HCT116 (cell line): ENCODE measurements around the gene CTNND2.
"Not testable (repeated sequence)": the region's sequence is repeated elsewhere in the genome, so short reads cannot be mapped to it uniquely, and the experiment has no call there.

Experiments used
- ATF3 ChIP-seq: IDR thresholded peaks from 2 replicates; pipeline ENCODE4 v1.6.1; 2012
- CTCF ChIP-seq, 3 experiments: fragments of 200-600 bp in 1 of 3; sonication (generic) in 1 of 3; IDR thresholded peaks in 2 of 3; conservative IDR thresholded peaks in 1 of 3; 2 replicates each; pipeline ENCODE4 v1.5.1; 2012 to 2017; ENCODE audit warnings: low read depth in 2 of 3, low read length in 2 of 3, antibody characterized with exemption in 1 of 3, borderline replicate concordance in 1 of 3, control low read depth in 1 of 3, mild to moderate bottlenecking in 1 of 3, mixed read lengths in 1 of 3, mixed run types in 1 of 3, moderate library complexity in 1 of 3; ENCODE audit not compliant: insufficient read depth in 1 of 3
- EZH2 ChIP-seq: fragments of 200-600 bp; sonication (generic); IDR thresholded peaks from 2 replicates; pipeline ENCODE4 v1.6.1; 2017; ENCODE audit warnings: antibody characterized with exemption, mixed run types
- EZH2phosphoT487 ChIP-seq: fragments of 200-600 bp; IDR thresholded peaks from 2 replicates; pipeline ENCODE4 v1.6.1; 2018; ENCODE audit warnings: antibody characterized with exemption, borderline replicate concordance
- POLR2AphosphoS5 ChIP-seq: IDR thresholded peaks from 2 replicates; pipeline ENCODE4 v1.6.1; 2011; ENCODE audit warnings: mild to moderate bottlenecking, low read depth, low read length, moderate library complexity
- RAD21 ChIP-seq: IDR thresholded peaks from 2 replicates; pipeline ENCODE4 v1.6.1; 2012; ENCODE audit warnings: low read depth, mild to moderate bottlenecking
- REST ChIP-seq: IDR thresholded peaks from 2 replicates; pipeline ENCODE4 v1.6.1; 2012; ENCODE audit warnings: low read depth

GRCh38 chr5:11065723-11066122, 838.5 kb downstream of the CTNND2 start:
- TF ChIP-seq ATF3; POLR2AphosphoS5; CTCF (IDR thresholded peaks at IDR 0.05 in 2 of 3, conservative IDR thresholded peaks at IDR 0.05 in 1 of 3; ENCODE audit: borderline replicate concordance in 1 of 3, insufficient read depth in 1 of 3, low read depth in 2 of 3, low read length in 2 of 3); EZH2; RAD21; EZH2phosphoT487; REST: not testable (repeated sequence)
